Measurements from ENCODE around the gene DAPK1. TPM values are rescaled to one million over a fixed set of nuclear protein-coding genes. Genes with fewer than 3 reads are reported as not detected.

The DAPK1 gene
- total and polyA plus RNA-seq, 2 donors (not counting 3 experiments of a cell fraction or from before 2014, with no cell fraction given): 58.9 to 119 TPM

DNA sequence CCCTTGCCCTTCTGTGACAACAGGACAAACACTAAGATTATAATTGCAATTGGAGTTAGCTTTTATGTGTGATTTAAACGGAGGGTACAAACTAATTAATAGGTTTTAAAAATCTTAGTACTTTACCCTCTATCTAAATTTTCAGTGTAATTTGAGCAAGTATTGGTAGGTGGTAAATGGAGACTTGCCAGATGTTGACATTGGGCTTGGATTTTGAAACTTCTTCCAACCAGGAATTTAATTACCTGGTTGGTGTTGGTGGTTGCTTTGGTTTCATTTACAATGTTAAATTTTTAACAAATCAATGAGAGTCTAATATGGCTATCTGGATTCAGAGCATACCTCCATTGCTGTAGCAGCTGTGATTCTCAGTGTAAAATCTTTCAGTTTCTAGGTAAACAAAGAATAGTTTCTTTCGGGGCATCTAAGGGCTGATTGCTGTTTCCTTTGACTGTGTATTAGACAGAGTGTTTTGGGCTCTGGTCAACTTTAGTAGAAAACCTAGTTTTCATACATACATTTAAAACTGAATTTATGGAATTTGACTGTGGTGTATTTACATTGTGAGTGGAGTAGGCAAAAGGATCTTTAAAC lies 1.9 kb downstream of the DAPK1 start:
- peaks cover 41% of the 10 kb centered on the region for H3K79me2 ChIP-seq (ENCODE audit: control insufficient read depth, insufficient read depth, low read length)
- peak overlapping the region; percentile 84 for H3K9ac ChIP-seq (replicated peaks; ENCODE audit: extremely low read depth, insufficient read depth, low read length)
- H3K9me1 ChIP-seq (replicated peaks; ENCODE audit: control insufficient read depth, extremely low read depth, insufficient read depth, low read length): no peaks in the 10 kb centered on the region
- no peaks in the 10 kb centered on the region for H3K27me3 ChIP-seq (ENCODE audit: control insufficient read depth in 2 of 2, insufficient read depth in 2 of 2, low read length in 2 of 2)
- TF ChIP-seq MYC (IDR thresholded peaks at IDR 0.05; ENCODE audit: low read depth, low read length): no peak
- no peak for TF ChIP-seq GATA2 (IDR thresholded peaks at IDR 0.05; ENCODE audit: insufficient read depth, insufficient read length, low read depth, low read length)
- no peak for TF ChIP-seq EZH2 (IDR thresholded peaks at IDR 0.05; ENCODE audit: borderline replicate concordance, low read depth, low read length, severe bottlenecking)
- peak; percentile 38 for TF ChIP-seq POLR2A (IDR thresholded peaks at IDR 0.05; ENCODE audit: low read depth, low read length)
- no peak for TF ChIP-seq POLR2AphosphoS5 (IDR thresholded peaks at IDR 0.05; ENCODE audit: insufficient read depth, low read depth, low read length)
- no peak for TF ChIP-seq MAX (IDR thresholded peaks at IDR 0.05; ENCODE audit: insufficient read depth, insufficient read length)
- TSS peak; percentile 18 for BruUV-seq (replicated peaks)
- peak overlapping the region; percentile 72 to 93 (median 77) for H3K4me3 ChIP-seq (replicated peaks in 1 of 3; ENCODE audit: insufficient read depth in 1 of 3, low read depth in 1 of 3, low read length in 3 of 3)
- H3K4me2 ChIP-seq (ENCODE audit: insufficient read depth, low read length): peak overlapping the region; percentile 99
- peak overlapping the region; percentile 27 for H2AFZ ChIP-seq (ENCODE audit: low read depth, low read length)
- intact Hi-C loops (cut with micrococcal nuclease): loop anchor here (2.0 to 10.0 kb wide), 6 partner anchors 48 to 1275 kb away; partner anchors contain the start of gene CTSL
- H4K20me1 ChIP-seq (replicated peaks; ENCODE audit: control insufficient read depth, extremely low read depth, insufficient read depth, low read length): no peaks in the 10 kb centered on the region
- H3K9me3 ChIP-seq (replicated peaks; ENCODE audit: control insufficient read depth, insufficient read depth, low read length): no peaks in the 10 kb centered on the region
- FAIRE-seq (no peak), DNase-seq (ENCODE audit: low read depth, low spot score) (peak; percentile 51)
- POLR2A ChIA-PET: no interaction called here
- CTCF ChIA-PET: interaction anchor here (0.7 to 3.7 kb wide), 13 partner anchors 8 to 163 kb away, joined by 3 to 27 read pairs (median 8); no protein-coding TSS in a partner anchor
- H3K36me3 ChIP-seq (ENCODE audit: control insufficient read depth in 2 of 2, extremely low read depth in 1 of 2, insufficient read depth in 2 of 2, low read length in 2 of 2): no peaks in the 10 kb centered on the region
- peak overlapping the region; percentile 78 for H3K27ac ChIP-seq (ENCODE audit: insufficient read depth, low read depth, low read length)
- H3K4me1 ChIP-seq (ENCODE audit: control insufficient read depth, extremely low read depth, insufficient read depth, low read length): peaks cover 49% of the 10 kb centered on the region
- dilution Hi-C loops (cut with MboI; ENCODE audit: extremely low pct_ligation_motif_present, low sequenced_read_pairs): no loop called here
